Natural killer cell treated with Interleukin-12 subunit alpha and Interleukin-12 subunit beta and Interleukin-15 and Interleukin-18, amount 100 ng/mL, for 72 hours (primary cell): ENCODE results near the gene TAP2. TPM values are rescaled to one million over a fixed set of nuclear protein-coding genes. Genes with fewer than 3 reads are reported as not detected.
"Not testable (repeated sequence)": the region's sequence is repeated elsewhere in the genome, so short reads cannot be mapped to it uniquely, and the experiment has no call there.

ENCODE experiments used
- ATAC-seq, 2 donors: fragments of 150-1000 bp; cut with Tn5 transposase in 1 of 2; sonication (Bioruptor Pico), chemical (Tn5 transposase) in 1 of 2; 2 replicates each; pipeline ENCODE4 v1.10.0; 2021
- DNase-seq: peaks from one replicate; pipeline ENCODE4 v3.0.0; 2022; ENCODE audit warnings: low spot score
- H3K27ac Mint-ChIP-seq, 2 donors: 1 replicate in 1 of 2; 2 replicates in 1 of 2; pipeline ENCODE4 v1.8.0; 2022; ENCODE audit warnings: mixed read lengths in 2 of 2, mild to moderate bottlenecking in 1 of 2, moderate library complexity in 1 of 2
- H3K27me3 Mint-ChIP-seq, 2 donors: 1 replicate in 1 of 2; 2 replicates in 1 of 2; pipeline ENCODE4 v1.8.0; 2022; ENCODE audit warnings: mixed read lengths in 2 of 2
- H3K36me3 Mint-ChIP-seq: one replicate; pipeline ENCODE4 v1.8.0; 2022; ENCODE audit warnings: mixed read lengths
- H3K4me1 Mint-ChIP-seq, 2 donors: 1 replicate in 1 of 2; 2 replicates in 1 of 2; pipeline ENCODE4 v1.8.0; 2022; ENCODE audit warnings: low read depth in 2 of 2, mixed read lengths in 2 of 2, mild to moderate bottlenecking in 1 of 2
- H3K4me3 Mint-ChIP-seq: one replicate; pipeline ENCODE4 v1.8.0; 2022; ENCODE audit warnings: mixed read lengths
- H3K9me3 Mint-ChIP-seq: 2 replicates; pipeline ENCODE4 v1.8.0; 2022; ENCODE audit warnings: mixed read lengths
- total RNA-seq, 2 donors: library from RNA; stranded (reverse); gene quantifications; one replicate each; pipeline ENCODE4 v1.2.3, GENCODE V29; 2022

The TAP2 gene
- total RNA-seq: 100 to 1,000 TPM; 220 to 252 TPM

DNA sequence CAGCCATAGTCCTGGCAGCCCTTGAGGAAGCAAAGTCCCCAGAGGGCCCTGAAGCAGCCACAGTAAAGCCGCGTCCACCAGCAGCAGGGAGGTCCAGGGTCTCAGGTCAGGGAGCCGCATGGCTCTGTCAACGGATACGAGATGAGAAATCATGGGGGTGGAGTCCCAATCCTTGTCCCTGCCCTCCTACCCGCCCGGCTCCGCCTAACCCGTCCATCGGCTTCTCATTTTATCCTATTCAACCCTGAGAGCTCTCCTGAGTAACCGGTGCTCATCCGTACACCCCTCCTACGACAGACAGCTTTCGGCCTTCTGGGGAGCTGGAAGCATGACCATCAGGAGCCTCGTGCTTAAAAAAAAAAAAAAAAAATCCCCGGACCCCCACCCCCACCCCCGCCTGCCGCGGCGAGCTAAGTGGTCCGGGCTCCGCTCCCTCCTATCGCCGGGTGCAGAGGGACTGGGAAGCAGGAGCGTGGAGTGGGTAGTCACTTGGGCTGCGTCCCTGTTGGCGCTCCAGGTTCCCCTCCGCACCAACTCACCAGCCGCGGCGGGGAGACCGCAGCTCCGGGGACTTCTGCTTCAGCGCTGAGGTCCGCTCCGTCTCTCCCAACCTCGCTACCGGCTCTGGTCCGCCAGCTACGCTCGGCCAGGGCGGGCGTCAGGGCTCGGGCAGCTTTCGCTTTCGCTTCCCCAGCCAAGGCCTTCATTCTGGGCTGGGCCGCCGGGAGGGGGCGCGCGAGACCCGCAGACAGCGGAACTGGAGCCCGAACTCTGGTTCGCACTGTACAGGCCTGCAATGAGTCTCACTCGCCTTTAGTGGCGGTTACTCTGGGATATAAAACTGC, at the start of gene TAP2:
TAP2 (minus strand) TSS at position 626 of the 845 bp plus-strand sequence; CDS start at position 120, 506 bp downstream.
- Mint-ChIP-seq H3K4me3 (peak within 1 kb of the TSS; percentile 89), H3K9me3 (no peaks in the 10 kb centered on the region), H3K27ac (peak within 1 kb of the TSS; percentile 98 to 100), H3K27me3 (no peaks in the 10 kb centered on the region), H3K4me1 (peaks cover 76 to 79% of the 10 kb centered on the region in 2 donors), H3K36me3 (peaks cover 69% of the 10 kb centered on the region)
- ATAC-seq: peak; percentile 92 to 95
- peak; percentile 95 for DNase-seq

- no peaks in the 10 kb centered on the region for H3K9me3 Mint-ChIP-seq
- H3K36me3 Mint-ChIP-seq: no peaks in the 10 kb centered on the region
- ATAC-seq (no peak), DNase-seq (no peak)
- no peak overlapping the region for H3K27ac Mint-ChIP-seq
- H3K4me1 Mint-ChIP-seq: no peaks in the 10 kb centered on the region
- H3K27me3 Mint-ChIP-seq: no peaks in the 10 kb centered on the region
- H3K4me3 Mint-ChIP-seq: no peak overlapping the region
Observed at GRCh38 chr6:32887616-32888015, 49.1 kb upstream of the TAP2 start.

- no peak overlapping the region for H3K4me3 Mint-ChIP-seq
- H3K9me3 Mint-ChIP-seq: no peaks in the 10 kb centered on the region
- no peak for DNase-seq
- no peaks in the 10 kb centered on the region for H3K36me3 Mint-ChIP-seq
- H3K4me1 Mint-ChIP-seq: no peaks in the 10 kb centered on the region
- no peak overlapping the region for H3K27ac Mint-ChIP-seq
- no peak for ATAC-seq
- no peaks in the 10 kb centered on the region for H3K27me3 Mint-ChIP-seq
Observed at GRCh38 chr6:32886681-32887383, 48.3 kb upstream of the TAP2 start.

DNA sequence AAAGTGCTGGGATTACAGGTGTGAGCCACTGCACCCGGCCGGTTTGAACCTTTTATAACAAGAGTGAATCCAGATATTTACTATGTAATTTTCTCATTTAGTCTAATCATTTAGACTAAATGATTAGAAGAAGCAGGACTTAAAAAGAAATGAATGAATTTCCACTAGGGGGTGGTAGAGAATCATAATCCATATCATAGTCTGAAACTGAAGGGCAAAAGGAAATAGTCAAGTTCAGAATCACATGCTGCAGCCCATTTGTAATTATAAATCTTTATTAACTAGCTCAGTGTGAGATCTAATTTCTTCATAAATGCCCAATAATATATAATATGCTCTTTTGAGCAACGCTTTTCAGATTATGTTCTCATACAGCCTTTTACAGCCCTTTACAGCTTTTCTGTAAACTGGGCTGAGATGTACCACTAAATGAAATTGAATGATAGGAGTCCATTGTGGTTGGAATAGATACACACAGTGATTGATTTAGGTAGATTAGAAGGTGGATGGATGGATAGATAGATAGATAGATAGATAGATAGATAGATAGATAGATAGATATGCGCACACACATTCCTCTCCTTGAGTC, 47.3 kb upstream of the TAP2 start:
- no peak overlapping the region for H3K4me3 Mint-ChIP-seq
- no peak for DNase-seq
- ATAC-seq: no peak
- no peak overlapping the region for H3K27ac Mint-ChIP-seq
- H3K27me3 Mint-ChIP-seq: no peaks in the 10 kb centered on the region
- H3K36me3 Mint-ChIP-seq: no peaks in the 10 kb centered on the region
- H3K4me1 Mint-ChIP-seq: no peaks in the 10 kb centered on the region
- no peaks in the 10 kb centered on the region for H3K9me3 Mint-ChIP-seq

GRCh38 chr6:32883789-32884188, 45.2 kb upstream of the TAP2 start:
- Mint-ChIP-seq H3K27me3 (peaks cover 0 to 10% of the 10 kb centered on the region in 2 donors), H3K9me3 (no peaks in the 10 kb centered on the region), H3K36me3 (no peaks in the 10 kb centered on the region), H3K4me3 (no peak overlapping the region), H3K4me1 (no peaks in the 10 kb centered on the region), H3K27ac (no peak overlapping the region)
- DNase-seq (no peak), ATAC-seq (no peak)

DNA sequence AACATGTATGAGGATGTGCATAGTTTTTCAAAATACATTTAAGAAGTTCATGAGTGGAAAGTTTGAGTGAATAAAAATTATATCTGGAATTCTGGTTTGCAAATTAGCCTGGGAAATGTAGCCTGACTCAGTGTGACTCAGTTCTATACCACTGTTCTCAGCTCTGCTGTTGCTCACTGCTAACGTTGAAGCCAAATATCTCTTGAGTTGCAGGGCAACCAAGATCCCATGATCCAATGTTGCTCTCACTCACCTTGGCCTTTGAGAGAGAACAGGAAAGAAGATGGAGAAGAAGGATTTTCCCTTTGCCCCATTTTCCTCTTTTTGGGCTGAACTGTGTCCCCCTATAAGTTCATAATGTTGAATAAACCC, 44.3 kb upstream of the TAP2 start:
- no peak overlapping the region for H3K27ac Mint-ChIP-seq
- no peak overlapping the region for H3K4me3 Mint-ChIP-seq
- no peaks in the 10 kb centered on the region for H3K4me1 Mint-ChIP-seq
- DNase-seq (no peak), ATAC-seq (no peak)
- H3K9me3 Mint-ChIP-seq: no peaks in the 10 kb centered on the region
- peaks cover 0 to 11% of the 10 kb centered on the region in 2 donors for H3K27me3 Mint-ChIP-seq
- no peaks in the 10 kb centered on the region for H3K36me3 Mint-ChIP-seq

DNA sequence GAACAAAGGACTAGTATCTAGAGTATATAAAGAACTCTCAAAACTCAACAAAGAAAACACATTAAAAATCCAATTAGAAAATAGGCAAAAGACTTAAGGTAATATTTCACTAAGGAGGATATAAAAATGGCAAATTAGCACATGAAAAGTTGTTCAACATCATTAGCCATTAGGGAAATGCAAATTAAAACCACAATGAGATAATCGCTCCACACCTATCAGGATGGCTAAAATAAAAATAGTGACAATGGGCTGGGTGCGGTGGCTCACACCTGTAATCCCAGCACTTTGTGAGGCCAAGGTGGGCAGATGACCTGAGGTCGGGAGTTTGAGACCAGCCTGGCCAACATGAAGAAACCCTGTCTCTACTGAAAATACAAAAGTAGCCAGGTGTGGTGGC, 42.4 kb upstream of the TAP2 start:
- not testable (repeated sequence) for H3K9me3 Mint-ChIP-seq, H3K27ac Mint-ChIP-seq, H3K4me3 Mint-ChIP-seq, H3K36me3 Mint-ChIP-seq, DNase-seq, H3K4me1 Mint-ChIP-seq, ATAC-seq
- H3K27me3 Mint-ChIP-seq: peaks cover 0 to 12% of the 10 kb centered on the region in 2 donors

DNA sequence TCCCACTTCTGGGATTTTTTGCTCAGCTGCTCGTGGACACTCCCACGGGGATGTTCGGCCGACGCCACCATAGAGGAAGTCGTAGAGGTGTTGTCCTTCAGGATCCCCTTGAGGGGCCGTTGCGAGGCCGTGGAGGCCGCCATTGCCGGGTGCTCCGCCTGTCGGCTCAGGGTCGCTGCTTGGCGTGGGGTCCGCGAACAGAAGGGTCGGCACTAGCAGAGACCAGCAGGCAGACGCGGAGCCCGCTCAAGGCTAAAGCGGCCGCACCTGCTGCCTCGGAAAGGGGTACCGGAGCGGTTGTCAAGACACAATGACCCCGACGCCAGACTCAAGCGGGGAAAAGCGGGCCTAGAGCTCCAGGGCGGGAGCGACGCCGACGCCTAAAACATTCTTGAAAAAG, 41.2 kb upstream of the TAP2 start:
- no peak overlapping the region for H3K27ac Mint-ChIP-seq
- no peak overlapping the region for H3K4me3 Mint-ChIP-seq
- ATAC-seq: no peak
- peaks cover 0 to 12% of the 10 kb centered on the region in 2 donors for H3K27me3 Mint-ChIP-seq
- no peaks in the 10 kb centered on the region for H3K9me3 Mint-ChIP-seq
- H3K4me1 Mint-ChIP-seq: no peaks in the 10 kb centered on the region
- H3K36me3 Mint-ChIP-seq: no peaks in the 10 kb centered on the region
- no peak for DNase-seq

GRCh38 chr6:32876603-32877002, 38.1 kb upstream of the TAP2 start:
- peaks cover 0 to 12% of the 10 kb centered on the region in 2 donors for H3K27me3 Mint-ChIP-seq
- no peaks in the 10 kb centered on the region for H3K4me1 Mint-ChIP-seq
- no peak for DNase-seq
- no peaks in the 10 kb centered on the region for H3K9me3 Mint-ChIP-seq
- no peaks in the 10 kb centered on the region for H3K36me3 Mint-ChIP-seq
- no peak for ATAC-seq
- no peak overlapping the region for H3K27ac Mint-ChIP-seq
- no peak overlapping the region for H3K4me3 Mint-ChIP-seq

DNA sequence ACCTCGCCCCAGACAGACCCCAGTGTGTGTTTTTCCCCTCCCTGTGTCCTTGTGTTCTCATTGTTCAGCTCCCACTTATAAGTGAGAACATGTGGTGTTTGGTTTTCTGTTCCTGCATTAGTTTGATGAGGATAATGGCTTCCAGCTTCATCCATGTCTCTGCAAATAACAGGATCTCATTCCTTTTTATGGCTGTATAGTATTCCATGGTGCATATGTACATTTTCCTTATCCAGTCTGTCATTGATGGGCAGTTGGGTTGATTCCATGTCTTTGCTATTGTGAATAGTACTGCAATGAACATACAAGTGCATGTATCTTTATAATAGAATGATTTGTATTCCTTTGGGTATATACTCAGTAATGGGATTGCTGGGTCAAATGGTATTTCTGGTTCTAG, 35.4 kb upstream of the TAP2 start:
- H3K9me3 Mint-ChIP-seq, DNase-seq, H3K4me3 Mint-ChIP-seq, H3K4me1 Mint-ChIP-seq, H3K27ac Mint-ChIP-seq, H3K27me3 Mint-ChIP-seq, H3K36me3 Mint-ChIP-seq, ATAC-seq: not testable (repeated sequence)

- Mint-ChIP-seq H3K27me3 (peaks cover 0 to 4% of the 10 kb centered on the region in 2 donors), H3K9me3 (no peaks in the 10 kb centered on the region), H3K27ac (peak overlapping the region in 1 of 2 donors; percentile 5), H3K4me3 (no peak overlapping the region), H3K36me3 (no peaks in the 10 kb centered on the region), H3K4me1 (peaks cover 6 to 31% of the 10 kb centered on the region in 2 donors)
- peak; percentile 77 to 78 for ATAC-seq
- peak; percentile 80 for DNase-seq
Observed at GRCh38 chr6:32868257-32868788, 29.8 kb upstream of the TAP2 start.

DNA sequence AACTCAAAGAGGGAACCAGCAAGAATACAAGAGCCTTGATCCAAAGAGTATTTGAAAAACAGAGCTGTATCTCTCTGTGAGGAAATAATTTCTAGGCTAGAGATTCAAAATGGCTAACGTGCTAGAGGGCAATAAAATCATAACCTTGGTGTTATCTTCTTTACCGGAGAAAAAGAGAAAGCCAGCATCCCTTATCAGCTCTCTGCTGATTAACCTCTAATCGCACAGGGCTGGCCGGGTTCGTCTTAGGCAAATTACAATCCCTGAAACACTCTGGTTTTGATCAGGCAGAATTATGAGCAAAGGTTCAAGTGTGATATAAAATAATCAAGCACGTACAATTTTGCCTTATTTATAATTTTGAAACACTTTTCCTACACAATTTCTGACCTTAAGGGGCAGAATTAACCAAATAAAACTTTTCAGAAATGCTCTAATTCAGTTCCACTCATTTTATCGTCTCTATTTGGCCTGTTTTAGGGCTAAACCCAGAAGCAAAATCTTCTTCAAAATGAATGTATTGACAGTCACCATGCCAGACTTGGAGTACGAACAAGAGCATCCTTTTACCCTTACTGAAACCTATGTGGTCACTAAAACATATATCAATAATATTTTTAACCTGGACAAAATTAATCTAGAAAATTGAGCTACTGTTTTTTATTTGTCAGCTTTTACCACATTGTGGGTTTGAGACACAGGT, 29.2 kb upstream of the TAP2 start:
- H3K4me1 Mint-ChIP-seq: peaks cover 6 to 31% of the 10 kb centered on the region in 2 donors
- peak overlapping the region; percentile 49 to 81 for H3K27ac Mint-ChIP-seq
- no peaks in the 10 kb centered on the region for H3K36me3 Mint-ChIP-seq
- H3K9me3 Mint-ChIP-seq: no peaks in the 10 kb centered on the region
- peaks cover 0 to 4% of the 10 kb centered on the region in 2 donors for H3K27me3 Mint-ChIP-seq
- DNase-seq (no peak), ATAC-seq (no peak)
- H3K4me3 Mint-ChIP-seq: peak overlapping the region; percentile 12

DNA sequence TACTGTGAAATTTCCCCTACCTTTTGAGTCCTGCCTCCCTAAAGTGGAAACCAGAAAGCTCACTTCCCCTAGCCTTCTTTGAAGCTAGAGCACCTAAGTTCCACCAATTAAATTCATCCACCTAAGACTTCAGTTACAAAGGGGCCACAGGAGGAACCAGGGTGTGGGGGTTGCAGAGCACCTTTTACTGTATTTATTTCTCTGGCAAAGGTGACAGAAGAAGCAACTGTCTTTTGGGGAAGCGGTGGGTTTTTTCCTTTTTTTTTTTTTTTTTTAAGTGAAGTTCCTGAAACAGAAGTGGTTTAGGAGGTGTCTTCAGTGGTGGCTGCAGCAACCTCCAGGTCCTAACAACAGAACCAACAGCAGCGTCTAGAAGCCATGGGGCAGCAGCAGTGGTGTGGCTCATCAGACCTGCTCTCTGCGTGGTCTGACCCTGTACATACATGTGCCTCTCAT, 28.5 kb upstream of the TAP2 start:
- Mint-ChIP-seq H3K9me3 (no peaks in the 10 kb centered on the region), H3K4me1 (peaks cover 6 to 31% of the 10 kb centered on the region in 2 donors), H3K27me3 (peaks cover 0 to 4% of the 10 kb centered on the region in 2 donors), H3K36me3 (peaks cover under 1% of the 10 kb centered on the region), H3K27ac (peak overlapping the region; percentile 49 to 81), H3K4me3 (peak overlapping the region; percentile 12)
- DNase-seq (no peak), ATAC-seq (no peak)
